ENCODE data around the gene GAS2L1.

GAS2L1 gene

GRCh38 chr22:29328566-29329500 lies 22.4 kb downstream of the GAS2L1 start:
- no peak for TF ChIP-seq POLR2A (IDR thresholded peaks at IDR 0.05; ENCODE audit: extremely low read depth, insufficient read length)
- no peak for TF ChIP-seq MAX (IDR thresholded peaks at IDR 0.05; ENCODE audit: low read depth, low read length)
- H3K4me3 ChIP-seq (ENCODE audit: low read depth, low read length): no peak overlapping the region

GRCh38 chr22:29329581-29329980 lies 23.1 kb downstream of the GAS2L1 start:
- DNase-seq (ENCODE audit: low read depth): no peak
- TF ChIP-seq MAX (IDR thresholded peaks at IDR 0.05; ENCODE audit: low read depth, low read length) (no peak), MYC (IDR thresholded peaks at IDR 0.05; ENCODE audit: low read depth, low read length) (no peak), POLR2A (IDR thresholded peaks at IDR 0.05; ENCODE audit: extremely low read depth, insufficient read length) (no peak), CTCF (IDR thresholded peaks at IDR 0.05; ENCODE audit: low read depth, low read length) (no peak)
- H3K4me3 ChIP-seq (ENCODE audit: low read depth, low read length): no peak overlapping the region

More at GRCh38 chr22:29328566-29329500, 22.4 kb downstream of the GAS2L1 start:
- DNase-seq (ENCODE audit: low read depth): no peak

- no peak for TF ChIP-seq CTCF (IDR thresholded peaks at IDR 0.05; ENCODE audit: low read depth, low read length)
- TF ChIP-seq POLR2A (IDR thresholded peaks at IDR 0.05; ENCODE audit: extremely low read depth, insufficient read length): no peak
- TF ChIP-seq MYC (IDR thresholded peaks at IDR 0.05; ENCODE audit: low read depth, low read length): no peak
- TF ChIP-seq MAX (IDR thresholded peaks at IDR 0.05; ENCODE audit: low read depth, low read length): no peak
- no peak for DNase-seq (ENCODE audit: low read depth)
Measured at GRCh38 chr22:29330291-29330690, 23.8 kb downstream of the GAS2L1 start.

GRCh38 chr22:29330753-29331152 lies 24.3 kb downstream of the GAS2L1 start:
- TF ChIP-seq POLR2A (IDR thresholded peaks at IDR 0.05; ENCODE audit: extremely low read depth, insufficient read length) (no peak), MYC (IDR thresholded peaks at IDR 0.05; ENCODE audit: low read depth, low read length) (no peak)
- DNase-seq (ENCODE audit: low read depth): peak; percentile 42
- H3K4me3 ChIP-seq (ENCODE audit: low read depth, low read length): no peak overlapping the region

More at GRCh38 chr22:29330291-29330690, 23.8 kb downstream of the GAS2L1 start:
- H3K4me3 ChIP-seq (ENCODE audit: low read depth, low read length): no peak overlapping the region

GRCh38 chr22:29331213-29331612 lies 24.8 kb downstream of the GAS2L1 start:
- no peak overlapping the region for H3K4me3 ChIP-seq (ENCODE audit: low read depth, low read length)
- no peak for TF ChIP-seq POLR2A (IDR thresholded peaks at IDR 0.05; ENCODE audit: extremely low read depth, insufficient read length)
- TF ChIP-seq MYC (IDR thresholded peaks at IDR 0.05; ENCODE audit: low read depth, low read length): no peak
- TF ChIP-seq CTCF (IDR thresholded peaks at IDR 0.05; ENCODE audit: low read depth, low read length): no peak
- DNase-seq (ENCODE audit: low read depth): no peak

- no peak overlapping the region for H3K4me3 ChIP-seq (ENCODE audit: low read depth, low read length)
- TF ChIP-seq MAX (IDR thresholded peaks at IDR 0.05; ENCODE audit: low read depth, low read length): no peak
- TF ChIP-seq CTCF (IDR thresholded peaks at IDR 0.05; ENCODE audit: low read depth, low read length): no peak
- TF ChIP-seq POLR2A (IDR thresholded peaks at IDR 0.05; ENCODE audit: extremely low read depth, insufficient read length): no peak
- TF ChIP-seq MYC (IDR thresholded peaks at IDR 0.05; ENCODE audit: low read depth, low read length): no peak
- no peak for DNase-seq (ENCODE audit: low read depth)
Measured at GRCh38 chr22:29331658-29332300, 25.3 kb downstream of the GAS2L1 start.

Data from NB4 (cell line).